HTR-8/SVneo (cell line): ENCODE results near the gene SLC23A2.

Experiments used
- DNase-seq: peaks from one replicate; pipeline ENCODE4 v3.0.0; 2011; ENCODE audit warnings: low spot score, mixed read lengths; ENCODE audit not compliant: insufficient read length
- FAIRE-seq: peaks from 2 replicates; lab custom pipeline; 2011; peaks lifted over from hg19 to GRCh38; lab: Jason Lieb, UNC

Gene SLC23A2

DNA sequence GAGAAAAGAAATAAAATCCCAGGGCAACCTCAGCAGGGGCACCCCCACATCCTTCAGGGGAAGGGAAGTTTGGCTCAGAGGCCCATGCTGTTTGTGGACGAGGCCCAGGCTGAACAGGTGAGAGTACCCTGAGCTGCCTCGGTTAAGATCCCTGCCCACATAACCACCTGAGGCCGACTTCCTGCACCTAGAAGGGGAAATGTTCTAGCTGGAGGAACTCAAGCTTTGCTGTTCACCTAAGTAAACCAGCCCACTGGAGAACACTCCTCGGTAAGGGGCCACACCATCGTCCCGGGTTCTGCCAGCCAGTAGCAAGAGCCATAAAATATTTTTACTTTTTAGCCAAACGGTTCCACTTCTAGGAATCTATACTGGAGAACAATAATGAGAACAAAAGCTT, 88.2 kb downstream of the SLC23A2 start:
- DNase-seq (no peak), FAIRE-seq (no peak)

DNA sequence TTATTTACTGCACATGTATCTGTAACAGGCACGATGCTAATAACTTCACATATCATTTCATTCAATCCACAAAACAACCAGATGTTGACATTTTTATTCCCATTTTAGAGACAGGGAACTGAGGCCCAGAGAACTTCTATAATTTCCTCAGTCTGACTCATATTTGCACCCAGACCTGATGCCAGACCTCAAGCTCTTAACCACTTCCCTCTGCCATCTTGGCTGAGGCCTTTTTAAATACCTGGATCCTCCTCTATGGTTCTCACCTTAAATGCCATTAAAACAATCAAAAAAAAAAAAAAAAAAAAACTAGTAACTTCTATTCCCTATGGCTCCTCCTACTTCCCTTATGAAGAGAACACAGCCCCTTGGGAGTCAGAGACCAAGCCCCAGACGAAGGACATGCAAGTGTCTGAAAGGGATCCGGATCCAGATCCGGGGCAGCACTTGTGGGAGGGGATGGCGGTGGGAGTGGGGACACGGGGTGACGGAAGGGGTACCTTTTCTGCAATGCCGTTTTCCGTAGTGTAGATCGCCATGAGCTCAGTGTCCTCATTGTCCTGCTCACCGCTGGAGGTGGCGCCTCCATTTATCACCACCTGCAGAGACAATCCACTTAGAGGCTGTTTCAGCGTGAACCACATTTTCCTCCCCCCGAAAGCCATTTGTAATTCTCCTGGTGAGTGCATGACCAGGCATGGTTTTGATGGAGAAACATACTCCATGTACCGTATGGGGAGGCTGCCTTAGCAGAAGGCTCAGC, 88.7 kb downstream of the SLC23A2 start:
- FAIRE-seq = no peak
- DNase-seq = no peak

DNA sequence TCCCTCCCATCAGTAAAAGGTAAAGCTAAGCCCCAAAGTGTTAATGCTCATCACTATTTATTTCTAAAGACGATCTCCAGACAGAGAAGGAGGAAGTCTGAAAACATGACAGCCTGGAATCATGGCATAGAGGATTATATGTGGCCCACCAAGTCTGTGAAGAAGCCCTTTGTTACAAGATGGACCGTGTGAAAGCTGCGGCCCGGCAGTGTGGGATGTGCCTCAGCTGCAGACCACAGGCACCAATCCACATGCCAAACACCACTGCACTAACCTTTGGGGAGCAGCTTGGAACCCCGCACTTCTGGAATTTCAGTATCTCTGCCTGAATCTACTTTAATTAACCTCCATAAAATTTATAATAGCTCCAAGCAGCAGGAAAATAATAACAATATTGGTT, 90.4 kb downstream of the SLC23A2 start:
- FAIRE-seq (no peak), DNase-seq (no peak)

DNA sequence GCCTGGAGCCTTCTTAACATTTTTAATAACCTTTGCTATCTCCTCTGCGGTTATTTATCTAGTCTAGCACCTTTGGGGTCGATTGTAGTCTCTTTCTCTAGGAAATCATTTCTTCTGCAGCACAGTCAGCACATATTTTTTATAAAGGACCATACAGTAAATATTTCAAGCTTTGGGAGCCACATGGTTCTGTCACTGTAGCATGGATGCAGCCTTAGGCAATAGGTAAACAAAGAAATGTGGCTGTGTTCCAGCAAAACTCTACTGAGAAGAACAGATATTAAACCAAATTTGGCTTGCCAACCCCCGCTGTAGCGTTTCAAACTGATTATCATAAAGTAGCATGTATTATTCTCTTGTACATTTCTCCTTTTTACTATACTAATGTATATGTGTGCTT, 95.7 kb downstream of the SLC23A2 start:
- FAIRE-seq = no peak
- no peak for DNase-seq

DNA sequence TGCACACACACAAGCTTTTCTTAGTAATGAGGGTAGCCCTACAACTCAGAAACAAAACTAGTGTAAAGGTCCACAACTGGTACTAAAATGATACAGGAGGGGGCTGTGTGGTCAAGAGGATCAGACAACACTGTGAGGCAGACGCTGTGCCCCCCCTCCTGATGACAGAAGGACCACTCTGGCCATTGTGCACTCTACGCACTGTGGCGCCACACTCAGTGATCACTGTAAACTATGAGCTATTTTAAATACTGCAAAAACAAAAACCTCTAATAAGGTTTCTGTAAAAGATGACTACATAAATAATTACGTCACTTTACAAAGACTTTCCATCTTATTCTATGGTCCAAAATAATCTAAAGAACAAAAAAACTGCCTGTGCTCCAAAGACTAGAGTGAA, 96.1 kb downstream of the SLC23A2 start:
- DNase-seq = no peak
- FAIRE-seq = no peak

DNA sequence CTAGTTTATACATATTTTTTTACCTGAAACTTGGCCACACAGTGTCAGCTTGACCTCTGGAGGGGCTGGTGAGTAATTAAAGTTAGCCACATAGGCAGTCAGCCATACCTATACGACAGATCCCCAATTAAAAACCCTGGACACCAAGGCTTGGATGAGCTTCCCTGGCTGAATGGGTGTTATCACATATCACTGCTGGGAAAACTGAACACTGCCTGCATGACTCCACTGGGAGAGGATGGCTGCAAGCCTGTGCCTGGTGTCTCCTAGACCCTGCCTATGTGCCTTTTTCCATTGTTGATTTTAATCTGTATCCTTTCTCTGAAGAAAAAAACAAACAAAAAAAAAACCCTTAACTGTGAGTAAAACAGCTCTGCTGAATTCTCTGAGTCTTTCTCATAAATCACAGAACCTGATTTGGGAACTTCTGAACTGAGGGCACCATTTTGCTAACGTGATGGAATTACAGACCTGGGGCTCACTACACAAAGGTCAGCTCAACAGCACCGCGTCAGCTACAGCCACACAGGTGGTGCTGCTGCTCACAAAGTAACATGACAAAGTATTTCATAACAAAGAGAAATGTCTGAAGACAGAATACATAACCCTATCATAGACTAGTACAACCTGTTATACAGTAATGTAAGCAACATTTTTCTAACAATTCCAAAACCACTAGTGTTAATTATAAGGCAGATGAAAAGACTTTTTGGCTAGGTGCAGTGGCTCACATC, 97.0 kb downstream of the SLC23A2 start:
- no peak for DNase-seq
- FAIRE-seq = no peak

DNA sequence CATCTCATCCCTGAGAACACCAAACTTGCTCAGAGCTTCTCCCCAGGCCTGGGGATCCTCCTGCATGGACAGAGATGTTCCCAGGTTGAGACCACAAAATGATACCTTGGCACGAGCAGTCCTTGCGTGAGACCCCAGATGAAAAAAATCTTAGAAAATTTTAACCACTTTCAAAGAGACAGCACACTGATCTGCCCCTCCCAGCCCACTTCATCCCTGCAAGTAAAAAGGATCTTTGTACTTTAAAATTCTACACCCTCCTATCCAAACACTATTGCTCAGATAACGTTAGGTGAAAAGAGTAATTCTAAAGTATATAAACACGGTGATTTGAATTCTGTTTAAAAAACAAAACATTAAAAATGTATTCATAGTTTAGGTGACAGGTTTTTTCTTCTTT, 98.5 kb downstream of the SLC23A2 start:
- DNase-seq = no peak
- no peak for FAIRE-seq

DNA sequence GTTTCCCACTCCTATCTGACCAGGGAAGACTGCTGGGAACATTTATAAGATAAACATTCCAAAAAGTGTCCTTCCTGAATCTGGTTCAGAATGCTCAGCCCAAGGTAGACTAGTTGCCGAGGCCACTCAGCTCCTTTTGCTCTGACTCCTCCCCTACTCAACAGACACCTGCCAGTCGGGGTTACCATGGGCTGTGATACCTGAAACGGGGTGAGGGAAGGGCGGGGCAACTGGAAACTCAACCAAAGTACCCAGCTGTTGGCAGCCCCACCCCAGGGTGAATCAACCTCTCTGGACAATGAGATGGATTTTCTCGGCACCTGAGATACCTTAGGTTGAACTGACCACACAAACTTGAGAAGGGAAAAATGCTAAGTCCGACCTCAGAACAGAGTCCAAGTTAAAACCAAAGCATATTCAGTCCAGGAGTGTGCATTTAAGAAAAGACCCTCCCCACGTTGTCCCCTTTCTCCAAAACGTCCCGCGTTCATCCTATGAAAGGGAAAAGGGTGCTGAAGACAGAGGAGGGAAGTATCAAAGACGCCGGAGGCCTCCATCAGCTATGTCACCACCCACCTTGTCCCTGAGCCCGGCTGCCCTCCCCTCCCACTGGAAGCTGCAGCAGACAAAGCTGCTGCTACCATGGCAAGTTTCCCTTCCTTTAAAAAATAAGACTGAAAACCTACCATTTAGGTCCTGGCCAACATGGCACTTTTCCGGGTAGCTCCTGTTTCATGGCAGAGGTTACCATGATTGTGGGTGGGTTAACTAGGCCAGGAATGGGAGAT, 100.1 kb downstream of the SLC23A2 start:
- DNase-seq = no peak
- no peak for FAIRE-seq

DNA sequence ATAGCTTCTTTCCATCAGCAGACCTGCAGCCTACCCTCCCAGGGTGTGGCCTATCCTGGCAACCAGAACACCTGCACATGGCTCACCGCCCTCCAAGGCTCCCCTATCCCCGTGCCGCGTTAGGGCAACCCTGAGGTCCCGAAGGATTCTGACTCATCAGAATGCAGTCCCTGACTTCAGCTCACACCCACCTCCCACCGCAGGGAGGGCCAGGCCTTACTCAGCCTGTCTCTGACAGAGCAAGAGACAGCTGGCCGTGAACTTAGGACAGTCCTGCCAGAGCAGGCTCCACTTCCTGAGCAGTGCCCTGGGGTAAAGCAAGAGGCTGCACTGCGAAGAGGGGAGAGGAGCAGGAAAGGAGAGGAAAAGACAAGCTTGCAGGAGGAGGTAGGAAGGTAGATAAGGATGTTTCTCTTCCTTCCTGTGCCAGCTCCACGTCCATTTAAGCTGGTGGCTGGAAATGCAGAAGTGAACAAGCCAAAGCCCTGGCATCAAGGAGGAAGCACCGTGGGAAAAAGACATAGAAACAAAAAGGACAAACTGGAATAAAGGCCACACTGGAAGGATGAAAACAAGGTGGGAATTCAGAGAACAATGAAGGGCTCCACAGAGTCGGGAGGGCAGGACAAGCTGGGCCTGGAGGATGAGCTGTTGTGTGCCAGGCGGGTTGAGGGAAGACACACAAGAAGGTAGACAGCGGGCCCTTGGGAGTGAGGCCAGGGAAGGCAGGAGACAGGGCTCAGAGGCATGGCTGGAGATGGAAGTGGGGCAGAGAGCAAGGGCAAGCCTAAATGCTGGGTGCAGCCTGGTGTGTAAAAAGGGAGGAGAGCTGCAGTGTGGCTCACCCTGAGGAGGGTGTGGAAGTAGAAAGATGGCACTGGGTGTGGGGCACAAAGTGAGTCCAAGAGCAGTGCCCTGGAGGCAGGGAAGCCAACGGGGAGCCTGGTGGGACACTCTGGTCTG, 102.7 kb downstream of the SLC23A2 start:
- DNase-seq (peak; percentile 54), FAIRE-seq (peak; percentile 80)

DNA sequence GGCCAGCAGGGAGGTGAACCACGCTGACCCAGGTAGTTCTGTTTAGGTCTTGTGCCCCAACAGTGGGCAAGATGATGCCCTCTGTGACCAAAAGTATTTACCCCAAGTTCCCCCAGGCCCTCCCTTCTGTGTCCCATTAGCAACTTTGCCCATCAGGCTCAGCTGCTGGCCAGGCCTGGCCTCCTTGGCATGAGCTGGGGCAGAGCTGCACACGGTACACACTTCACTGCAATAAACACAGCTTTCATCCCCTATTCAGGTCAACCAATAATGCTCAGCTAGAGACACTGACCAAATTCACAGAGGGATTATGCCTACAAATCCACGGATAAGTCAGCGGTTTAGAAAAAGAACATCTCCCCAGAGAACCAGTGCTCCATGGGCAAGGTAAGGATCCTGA, 103.7 kb downstream of the SLC23A2 start:
- no peak for DNase-seq
- FAIRE-seq = no peak

DNA sequence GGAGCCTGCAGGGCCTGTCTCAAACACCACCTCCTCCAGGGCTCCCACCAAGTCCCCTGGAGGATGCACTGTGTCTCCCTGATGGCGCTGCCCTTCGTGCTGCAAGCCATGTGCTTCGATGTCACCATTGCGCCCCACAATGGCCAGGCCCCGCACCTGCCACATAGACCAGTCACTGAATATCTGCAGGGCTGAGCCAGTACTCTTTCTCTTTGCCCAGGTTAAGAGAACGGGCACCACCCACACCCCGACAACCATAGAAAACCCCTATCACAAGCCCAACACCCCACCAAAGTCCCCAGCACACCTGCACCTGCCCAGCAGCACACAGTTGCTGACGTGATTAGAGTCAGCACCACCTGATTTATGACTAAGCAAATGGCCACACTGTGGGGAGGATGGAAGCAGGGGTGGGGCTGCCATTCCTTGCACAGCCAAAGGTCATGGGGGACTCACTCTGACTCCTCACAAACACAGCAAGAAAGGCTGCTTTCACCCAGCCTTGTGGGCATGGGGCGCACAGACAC, 104.3 kb downstream of the SLC23A2 start:
- FAIRE-seq (no peak), DNase-seq (no peak)

DNA sequence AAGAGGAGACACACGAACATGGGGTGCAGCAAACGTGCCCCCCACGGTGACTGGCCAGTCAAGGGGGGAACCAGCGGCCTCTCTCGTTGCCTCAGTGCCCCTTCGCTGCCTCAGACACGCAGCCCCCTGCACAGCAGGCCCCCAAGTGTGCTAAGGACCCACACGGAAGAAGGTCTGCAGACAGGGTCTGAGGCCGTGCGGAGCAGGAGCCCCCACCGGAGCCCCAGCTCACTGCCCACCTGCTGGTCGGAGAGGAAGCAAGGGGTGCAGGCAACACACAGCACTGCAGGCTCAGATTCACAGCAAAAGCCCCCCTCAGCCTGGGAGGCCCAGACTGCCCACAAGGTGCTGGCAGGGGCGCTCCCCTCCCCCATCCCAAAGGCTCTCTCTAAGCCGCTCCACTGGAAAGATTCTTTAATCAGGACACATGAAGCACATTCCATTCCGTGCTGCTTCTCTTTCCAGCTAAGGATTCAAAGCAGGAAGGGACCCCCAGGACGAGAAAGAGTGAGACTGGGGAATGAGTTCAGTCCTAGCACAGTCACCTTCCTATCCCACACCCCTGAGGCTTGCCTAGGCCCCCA, 105.1 kb downstream of the SLC23A2 start:
- no peak for FAIRE-seq
- DNase-seq = no peak

DNA sequence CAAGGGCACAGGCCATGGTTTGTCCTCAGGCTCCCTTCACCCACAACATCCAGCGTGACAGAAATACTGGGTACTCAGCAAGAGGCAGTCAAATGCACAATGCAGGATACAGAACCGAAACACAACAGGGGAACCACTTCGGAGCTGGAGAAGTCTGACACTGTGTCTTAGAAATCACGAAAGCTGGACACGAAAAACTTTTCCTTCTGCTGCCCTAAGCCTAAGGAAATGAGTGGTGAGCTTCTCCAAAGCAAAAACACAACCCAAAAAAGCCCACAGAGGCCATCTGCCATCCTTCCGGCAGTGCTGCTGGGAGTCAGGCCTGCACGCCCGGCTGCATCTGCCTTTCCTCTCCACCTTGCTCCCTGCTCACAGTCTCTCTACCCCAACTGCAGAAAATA, 106.3 kb downstream of the SLC23A2 start:
- no peak for DNase-seq
- no peak for FAIRE-seq

DNA sequence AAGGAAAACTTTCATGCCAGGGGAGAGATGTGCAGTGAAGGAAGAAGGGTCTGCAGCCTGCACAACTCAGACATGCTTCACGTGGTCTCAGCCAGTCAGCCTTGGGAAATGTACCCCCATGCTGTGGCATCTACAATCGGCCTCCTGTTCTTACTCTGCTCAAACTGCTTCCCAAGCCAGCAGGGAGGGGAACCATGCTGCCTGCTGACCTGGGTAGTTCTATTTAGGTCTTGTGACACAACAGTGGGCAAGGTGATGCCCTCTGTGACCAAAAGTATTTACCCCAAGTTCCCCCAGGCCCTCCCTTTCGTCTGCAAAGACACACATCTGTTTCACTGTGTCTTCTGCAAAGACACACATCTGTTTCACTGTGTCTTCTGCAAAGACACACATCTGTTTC, 106.9 kb downstream of the SLC23A2 start:
- DNase-seq = no peak
- FAIRE-seq = no peak

DNA sequence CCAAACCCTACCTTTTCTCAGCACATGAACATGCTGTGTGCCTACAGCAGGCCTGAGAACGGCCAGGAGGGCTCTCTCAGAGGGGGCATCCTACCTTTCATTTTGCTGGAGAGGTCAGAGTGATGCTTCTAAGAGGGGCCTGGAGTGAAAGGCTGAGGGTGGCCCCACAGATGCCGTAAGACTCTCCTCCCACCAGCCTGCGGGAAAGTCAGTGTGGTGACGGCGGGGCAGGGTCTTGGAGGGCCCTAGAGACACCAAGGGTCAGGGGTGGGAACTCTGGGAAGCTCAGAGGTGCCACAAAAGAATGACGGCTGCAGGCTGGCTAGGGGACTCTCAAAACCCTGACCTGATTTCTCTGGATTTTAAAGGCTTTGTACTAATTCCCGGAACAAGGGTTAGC, 107.6 kb downstream of the SLC23A2 start:
- no peak for FAIRE-seq
- no peak for DNase-seq

DNA sequence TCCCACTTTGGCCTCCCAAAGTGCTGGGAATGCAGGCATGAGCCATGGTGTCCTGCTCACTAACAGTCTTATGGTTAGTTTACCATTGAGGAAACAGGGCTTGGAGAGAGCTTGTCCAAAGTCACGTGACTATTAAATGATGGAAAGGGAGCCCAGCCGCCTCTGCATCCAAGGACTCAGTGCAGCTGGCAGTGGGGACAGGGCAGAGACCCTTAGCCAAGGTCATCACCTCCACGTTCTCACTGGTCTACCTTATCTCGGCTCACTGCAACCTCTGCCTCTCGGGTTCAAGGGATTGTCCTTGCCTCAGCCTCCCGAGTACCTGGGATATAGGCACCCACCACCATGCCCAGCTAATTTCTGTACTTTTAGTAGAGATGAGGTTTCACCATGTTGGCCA, 109.3 kb downstream of the SLC23A2 start:
- DNase-seq (no peak), FAIRE-seq (no peak)

DNA sequence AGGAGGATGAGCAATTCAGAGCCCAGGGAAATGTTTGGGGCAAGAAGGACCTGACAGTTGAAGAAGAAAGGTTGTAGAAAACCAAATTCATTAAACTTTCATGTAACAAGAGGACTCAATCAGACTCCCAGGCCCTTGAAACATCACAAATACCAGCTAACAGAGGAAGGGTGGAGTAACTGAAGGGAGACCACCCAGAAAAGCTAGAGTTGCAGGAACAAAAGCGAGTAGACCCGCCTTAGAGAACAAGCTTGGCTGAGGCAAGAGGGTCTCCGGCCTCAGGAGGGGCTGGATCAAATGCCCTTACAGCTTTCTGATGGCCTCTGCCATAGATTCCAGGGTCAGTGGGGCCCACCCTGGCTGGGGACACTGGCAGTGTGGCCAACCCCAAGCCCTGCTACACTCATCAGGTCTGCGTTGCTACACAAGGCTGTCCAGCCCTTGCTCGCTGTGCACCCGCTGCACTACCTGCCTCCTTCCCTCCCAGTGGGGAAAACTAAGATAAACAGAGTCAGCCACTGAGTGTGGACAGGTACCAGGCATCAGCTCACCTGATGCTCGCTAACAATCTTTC, 110.0 kb downstream of the SLC23A2 start:
- FAIRE-seq (no peak), DNase-seq (no peak)

DNA sequence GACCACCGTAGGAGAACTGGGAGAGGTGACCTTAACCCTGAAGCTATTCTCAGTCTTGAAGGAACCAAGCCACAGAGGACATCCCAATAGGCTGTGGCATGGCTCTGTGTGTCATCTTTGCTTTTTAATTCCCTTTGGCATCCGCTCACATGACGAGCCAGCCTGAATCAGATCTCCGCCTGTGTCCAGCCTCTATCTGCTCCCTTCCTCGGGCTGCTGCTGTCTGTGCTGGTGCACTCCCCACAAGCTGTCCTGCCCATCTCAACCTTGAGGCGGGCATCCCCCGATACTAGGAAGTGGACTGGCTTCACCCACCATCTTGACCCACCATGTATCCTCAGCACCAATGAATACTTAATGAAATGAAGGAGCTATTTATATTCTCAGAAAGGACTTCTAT, 111.9 kb downstream of the SLC23A2 start:
- FAIRE-seq (no peak), DNase-seq (no peak)

DNA sequence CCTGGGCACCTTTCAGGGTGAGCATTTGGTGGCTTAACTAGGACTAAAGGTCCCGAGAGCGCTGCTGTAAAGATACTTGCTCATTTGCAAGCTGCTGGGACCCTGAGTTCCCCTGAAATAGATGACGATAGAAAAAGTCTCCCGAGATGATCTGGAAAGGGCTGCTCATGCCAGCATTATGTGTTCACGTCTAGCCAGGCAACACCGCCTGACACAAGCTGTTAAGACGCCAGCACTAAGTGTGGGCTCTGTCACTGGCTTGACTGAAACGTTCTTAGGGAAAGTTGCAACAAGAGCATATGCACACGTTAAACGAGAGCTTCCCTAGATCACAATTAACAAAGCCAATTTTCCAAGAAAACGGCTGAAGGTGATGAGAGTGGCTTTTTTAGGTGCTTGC, 113.7 kb downstream of the SLC23A2 start:
- DNase-seq (no peak), FAIRE-seq (no peak)
